Measurements from ENCODE around the gene AQP12A.
"Not testable (repeated sequence)": the region's sequence is repeated elsewhere in the genome, so short reads cannot be mapped to it uniquely, and the experiment has no call there.

- not testable (repeated sequence) for TF ChIP-seq CTCF (IDR thresholded peaks at IDR 0.05); EZH2 (IDR thresholded peaks at IDR 0.05; ENCODE audit: borderline replicate concordance, insufficient read depth, low read depth, low read length, poor library complexity, severe bottlenecking)
These were observed at the start of gene AQP12A for GRCh38 chr2:240691631-240692420.
